HepG2 (cell line): ENCODE data around the gene NRAP. TPM values are rescaled to one million over a fixed set of nuclear protein-coding genes. Genes with fewer than 3 reads are reported as not detected.

Source experiments
- ATAC-seq: fragments of 200-7000 bp; cut with Tn5 transposase; 3 replicates; pipeline ENCODE4 v1.9.1; 2020; ENCODE audit warnings: mild to moderate bottlenecking, moderate library complexity
- BruUV-seq: library from RNA; stranded (reverse); fragments of 400-500 nt; replicated peaks from 2 replicates; lab custom pipeline; 2021; lab: Mats Ljungman, UMichigan
- CTCF ChIA-PET: fragments of 300-600 bp; formaldehyde crosslinking; extraction: SDS; loops from one replicate; lab custom pipeline; 2021; ENCODE audit warnings: low total read pairs, inconsistent platforms, low intra/inter-chr PET ratio; lab: Yijun Ruan, JAX
- POLR2A ChIA-PET: fragments of 350-600 bp; sonication (Branson Sonifier 250); formaldehyde crosslinking; loops from one replicate; lab custom pipeline; 2020; ENCODE audit warnings: antibody characterized with exemption, inconsistent platforms; lab: Yijun Ruan, JAX
- DNase-seq: peaks from one replicate; pipeline ENCODE4 v3.0.0-alpha.2; 2015; ENCODE audit warnings: low spot score
- FAIRE-seq: peaks from 3 replicates; lab custom pipeline; 2011; peaks lifted over from hg19 to GRCh38; lab: Jason Lieb, UNC
- H2AFZ ChIP-seq: one replicate; pipeline ENCODE4 v1.6.1; 2011; ENCODE audit warnings: low read length, inconsistent platforms
- H3K27ac ChIP-seq: fragments of 300-600 bp; 3 replicates; pipeline ENCODE4 v1.8.0; 2011; ENCODE audit warnings: mixed run types, mild to moderate bottlenecking, mixed read lengths, low read length, inconsistent platforms; ENCODE audit not compliant: insufficient read depth; ENCODE audit errors: extremely low read length
- H3K27me3 ChIP-seq, 2 experiments: fragments of 200-600 bp in 1 of 2; 2 replicates in 1 of 2; 3 replicates in 1 of 2; pipeline versions ENCODE4 v1.6.0 to v1.8.0; 2011; ENCODE audit warnings: low read length in 2 of 2, mild to moderate bottlenecking in 2 of 2, moderate library complexity in 2 of 2, inconsistent platforms in 1 of 2; ENCODE audit not compliant: insufficient read depth in 2 of 2, control insufficient read depth in 1 of 2
- H3K36me3 ChIP-seq, 2 experiments: fragments of 200-600 bp in 1 of 2; replicated peaks in 1 of 2; 2 replicates in 1 of 2; 3 replicates in 1 of 2; pipeline versions ENCODE4 v1.5.1 to v1.8.0; 2011; ENCODE audit warnings: low read length in 2 of 2, inconsistent platforms in 1 of 2; ENCODE audit not compliant: insufficient read depth in 2 of 2, control insufficient read depth in 1 of 2
- H3K4me1 ChIP-seq: 2 replicates; pipeline ENCODE4 v1.5.1; 2012; ENCODE audit warnings: low read length, inconsistent platforms; ENCODE audit not compliant: insufficient read depth
- H3K4me2 ChIP-seq: 2 replicates; pipeline ENCODE4 v1.6.0; 2011; ENCODE audit warnings: low read depth, low read length, inconsistent platforms
- H3K4me3 ChIP-seq, 3 experiments: fragments of 200-600 bp in 1 of 3; sonication (generic), shearing (Covaris generic) in 1 of 3; replicated peaks in 1 of 3; 2 replicates each; pipeline ENCODE4 v1.5.1; 2011 to 2016; ENCODE audit warnings: low read length in 3 of 3, inconsistent platforms in 2 of 3, low read depth in 2 of 3, mild to moderate bottlenecking in 2 of 3, control low read depth in 1 of 3, mixed read lengths in 1 of 3; ENCODE audit not compliant: insufficient read depth in 1 of 3
- H3K79me2 ChIP-seq: one replicate; pipeline ENCODE4 v1.6.1; 2011; ENCODE audit warnings: low read length, inconsistent platforms; ENCODE audit not compliant: insufficient read depth
- H3K9ac ChIP-seq: 2 replicates; pipeline ENCODE4 v1.6.0; 2011; ENCODE audit warnings: mild to moderate bottlenecking, low read depth, low read length, inconsistent platforms; ENCODE audit not compliant: insufficient read depth
- H3K9me3 ChIP-seq: 2 replicates; pipeline ENCODE4 v1.5.1; 2012; ENCODE audit warnings: mild to moderate bottlenecking, low read length
- H4K20me1 ChIP-seq: 2 replicates; pipeline ENCODE4 v1.6.0; 2011; ENCODE audit warnings: inconsistent platforms, mild to moderate bottlenecking, low read length, moderate library complexity; ENCODE audit not compliant: insufficient read depth
- FOXK2 ChIP-seq: fragments of 450-650 bp; IDR thresholded peaks from 2 replicates; pipeline ENCODE4 v1.6.1; 2016
- GTF3A ChIP-seq: sonication (generic); formaldehyde crosslinking; conservative IDR thresholded peaks from 2 replicates; pipeline ENCODE4 v1.4.0; 2020; ENCODE audit warnings: mild to moderate bottlenecking, missing genetic modification reagents
- HCFC1 ChIP-seq: fragments of 150-350 bp; IDR thresholded peaks from 2 replicates; pipeline ENCODE4 v1.6.1; 2014; ENCODE audit warnings: low read depth, low read length
- HMG20A ChIP-seq: IDR thresholded peaks from 2 replicates; pipeline ENCODE4 v1.6.1; 2016; ENCODE audit warnings: borderline replicate concordance
- SNAI1 ChIP-seq: sonication (generic); formaldehyde crosslinking; IDR thresholded peaks from 2 replicates; pipeline ENCODE4 v1.5.0; 2020; ENCODE audit warnings: mild to moderate bottlenecking, missing genetic modification reagents, borderline replicate concordance
- TMF1 ChIP-seq: sonication (generic); formaldehyde crosslinking; IDR thresholded peaks from 2 replicates; pipeline ENCODE4 v1.8.1; 2022; ENCODE audit warnings: low read depth, missing genetic modification reagents
- ZKSCAN5 ChIP-seq: sonication (generic); formaldehyde crosslinking; IDR thresholded peaks from 2 replicates; pipeline ENCODE4 v1.5.1; 2020; ENCODE audit warnings: mild to moderate bottlenecking, missing genetic modification reagents
- ZNF281 ChIP-seq: sonication (generic); formaldehyde crosslinking; IDR thresholded peaks from 2 replicates; pipeline ENCODE4 v1.4.0; 2020; ENCODE audit warnings: missing genetic modification reagents, borderline replicate concordance
- ZNF484 ChIP-seq: sonication (generic); formaldehyde crosslinking; IDR thresholded peaks from 2 replicates; pipeline ENCODE4 v1.5.1; 2020; ENCODE audit warnings: mild to moderate bottlenecking, low read depth, missing genetic modification reagents, borderline replicate concordance
- ZNF550 ChIP-seq: sonication (generic); formaldehyde crosslinking; IDR thresholded peaks from 2 replicates; pipeline ENCODE4 v1.4.0; 2020; ENCODE audit warnings: mild to moderate bottlenecking, missing genetic modification reagents, borderline replicate concordance
- ZUFSP ChIP-seq: sonication (generic); formaldehyde crosslinking; IDR thresholded peaks from 2 replicates; pipeline ENCODE4 v1.9.0; 2021; ENCODE audit warnings: missing genetic modification reagents, mild to moderate bottlenecking, borderline replicate concordance
- WGBS: methylation state at CpG from one replicate; pipeline ENCODE4 v1.1.6; 2017; ENCODE audit warnings: low lambda C conversion rate; 5-methylcytosine and 5-hydroxymethylcytosine counted together
- in situ Hi-C: cut with HindIII; loops from 2 replicates; pipeline ENCODE4 v1.10.0; 2017; ENCODE audit warnings: low pct_unique_long_range_greater_than_20kb; ENCODE audit not compliant: extremely low pct_ligation_motif_present
- intact Hi-C: fragments of 100-400 bp; cut with micrococcal nuclease; formaldehyde crosslinking; loops from one replicate; pipeline ENCODE4 v1.10.0; 2022; ENCODE audit not compliant: unreplicated experiment
- polyA plus RNA-seq, 8 experiments: library from polyadenylated mRNA; depleted of rRNA in 3 of 8; stranded (reverse) in 7 of 8; unstranded in 1 of 8; fragments of >200 nt; fragmentation: Illumina TruSeq in 4 of 8; extraction: Trizol in 4 of 8; gene quantifications; 2 replicates each; pipeline versions ENCODE4 v1.2.1 to v1.2.3, GENCODE V29; 2011 to 2016; ENCODE audit warnings: low read depth in 4 of 8, missing spikeins in 1 of 8, mixed read lengths in 1 of 8; ENCODE audit not compliant: insufficient read depth in 1 of 8
- total RNA-seq, 5 experiments: library from RNA; depleted of rRNA; stranded (reverse); fragments of >200 nt; fragmentation: Illumina TruSeq; extraction: Trizol; gene quantifications; 2 replicates each; pipeline ENCODE4 v1.2.3, GENCODE V29; 2016; ENCODE audit warnings: low read depth in 1 of 5
- TF ChIP-seq, protein P1 (sequence below): sonication (generic); IDR thresholded peaks from 2 replicates; pipeline ENCODE4 v1.6.1; 2016; ENCODE audit warnings: low read depth, borderline replicate concordance

The NRAP gene
- total and polyA plus RNA-seq, 2 of the 13 experiments (the other 11 are each of a cell fraction or from before 2014, with no cell fraction given), result not detected

DNA sequence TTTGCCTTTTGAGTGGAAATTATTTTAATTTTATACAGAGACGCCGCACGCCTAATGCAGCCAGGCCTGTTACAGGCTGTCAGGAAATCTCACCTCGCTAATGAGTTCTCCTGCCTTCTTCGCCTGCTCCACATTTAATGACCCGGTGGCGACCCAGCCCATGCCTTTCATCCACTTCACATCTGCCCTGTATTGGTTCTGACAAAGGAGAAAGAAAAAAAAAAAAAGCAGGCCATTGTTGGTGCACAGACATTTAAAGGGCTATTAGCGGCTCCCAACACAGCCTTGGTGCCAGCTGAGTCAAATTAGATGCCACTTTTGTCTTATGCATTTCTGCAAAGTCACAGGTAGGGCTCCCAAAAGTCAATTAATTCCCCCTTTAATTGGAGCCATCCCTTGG, 43.3 kb downstream of the NRAP start:
- peaks cover 0 to 38% of the 10 kb centered on the region in 2 experiments; a peak in 2 of 5 replicates for H3K27me3 ChIP-seq
- POLR2A ChIA-PET, result no interaction called here
- H3K4me2 ChIP-seq, result no peak overlapping the region
- H3K4me1 ChIP-seq, result no peaks in the 10 kb centered on the region
- no peak overlapping the region for H2AFZ ChIP-seq
- H3K9ac ChIP-seq, result no peak overlapping the region
- intact Hi-C loops, result no loop called here
- DNase-seq (no peak), ATAC-seq (no peak), FAIRE-seq (no peak)
- no peaks in the 10 kb centered on the region for H3K9me3 ChIP-seq
- no peaks in the 10 kb centered on the region for H3K79me2 ChIP-seq
- no TSS peak for BruUV-seq
- in situ Hi-C loops, result no loop called here
- no peaks in the 10 kb centered on the region for H3K36me3 ChIP-seq
- no peak overlapping the region for H3K27ac ChIP-seq
- no peak overlapping the region for H3K4me3 ChIP-seq
- TF ChIP-seq, protein P1, sequence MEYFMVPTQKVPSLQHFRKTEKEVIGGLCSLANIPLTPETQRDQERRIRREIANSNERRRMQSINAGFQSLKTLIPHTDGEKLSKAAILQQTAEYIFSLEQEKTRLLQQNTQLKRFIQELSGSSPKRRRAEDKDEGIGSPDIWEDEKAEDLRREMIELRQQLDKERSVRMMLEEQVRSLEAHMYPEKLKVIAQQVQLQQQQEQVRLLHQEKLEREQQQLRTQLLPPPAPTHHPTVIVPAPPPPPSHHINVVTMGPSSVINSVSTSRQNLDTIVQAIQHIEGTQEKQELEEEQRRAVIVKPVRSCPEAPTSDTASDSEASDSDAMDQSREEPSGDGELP, result no peak
- TF ChIP-seq SNAI1 (CRISPR knock-in tag) (no peak), FOXK2 (no peak)
- CTCF ChIA-PET, result no interaction called here
- no peaks in the 10 kb centered on the region for H4K20me1 ChIP-seq
- WGBS, result 38% methylated on average over 8 of the region's 8 CpGs

DNA sequence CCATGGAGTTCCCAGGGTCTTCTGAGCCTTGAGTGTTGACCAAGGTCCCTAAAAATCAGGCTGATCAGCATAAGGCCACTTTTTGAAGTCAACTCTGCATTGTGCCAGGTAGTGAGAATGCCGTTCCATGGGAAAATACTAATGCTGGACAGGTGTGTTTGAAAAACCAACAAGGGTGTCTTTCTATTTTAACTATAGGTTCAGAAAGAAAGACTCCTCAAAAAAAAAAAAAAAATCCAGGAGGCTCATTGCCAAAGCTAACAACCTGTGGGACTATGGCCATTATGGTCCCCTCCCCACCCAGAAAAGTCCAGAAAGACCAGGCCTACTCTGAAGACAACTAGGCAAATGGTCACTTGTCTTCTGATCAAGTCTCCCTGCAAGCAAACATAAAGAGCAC, 44.4 kb downstream of the NRAP start:
- no peak overlapping the region for H3K4me2 ChIP-seq
- no peaks in the 10 kb centered on the region for H3K4me1 ChIP-seq
- in situ Hi-C loops (no loop called here), intact Hi-C loops (no loop called here)
- H3K36me3 ChIP-seq, result no peaks in the 10 kb centered on the region
- peaks cover 0 to 28% of the 10 kb centered on the region in 2 experiments; a peak in 2 of 5 replicates for H3K27me3 ChIP-seq
- no peak overlapping the region for H3K9ac ChIP-seq
- BruUV-seq, result no TSS peak
- no peak for TF ChIP-seq HCFC1
- TF ChIP-seq ZUFSP (CRISPR knock-in tag), result no peak
- TF ChIP-seq ZKSCAN5 (CRISPR knock-in tag), result no peak
- TF ChIP-seq GTF3A (CRISPR knock-in tag), result no peak
- TF ChIP-seq ZNF281 (CRISPR knock-in tag), result no peak
- TF ChIP-seq HMG20A (CRISPR knock-in tag), result no peak
- no peak for TF ChIP-seq ZNF550 (CRISPR knock-in tag)
- TF ChIP-seq TMF1 (CRISPR knock-in tag), result no peak
- no peak for TF ChIP-seq ZNF484 (CRISPR knock-in tag)
- H3K9me3 ChIP-seq, result no peaks in the 10 kb centered on the region
- 7% methylated on average over 1 of the region's 1 CpG for WGBS
- no peak overlapping the region for H3K4me3 ChIP-seq
- ChIA-PET POLR2A (no interaction called here), CTCF (no interaction called here)
- no peak overlapping the region for H2AFZ ChIP-seq
- no peaks in the 10 kb centered on the region for H4K20me1 ChIP-seq
- FAIRE-seq (no peak), ATAC-seq (no peak), DNase-seq (no peak)
- H3K27ac ChIP-seq, result no peak overlapping the region
- no peaks in the 10 kb centered on the region for H3K79me2 ChIP-seq
